HEK293 (cell line): ENCODE measurements around the gene ACSF2.

Source experiments
- CTCF ChIA-PET: fragments of 350-600 bp; formaldehyde crosslinking; extraction: SDS; loops from one replicate; lab custom pipeline; 2021; ENCODE audit warnings: antibody characterized with exemption; lab: Yijun Ruan, JAX
- POLR2A ChIA-PET: fragments of 300-600 bp; formaldehyde crosslinking; extraction: SDS; loops from one replicate; lab custom pipeline; 2020; ENCODE audit warnings: antibody characterized with exemption, inconsistent platforms; lab: Yijun Ruan, JAX
- H3K27ac ChIP-seq: fragments of 200-500 bp; sonication (Bioruptor generic); 2 replicates; pipeline ENCODE4 v1.5.1; 2014; ENCODE audit warnings: low read depth, low read length, control low read depth, inconsistent platforms; ENCODE audit errors: extremely low read depth
- H3K36me3 ChIP-seq, 2 experiments: fragments of 200-500 bp in 1 of 2; sonication (Bioruptor generic) in 1 of 2; 1 replicate in 1 of 2; 2 replicates in 1 of 2; pipeline ENCODE4 v1.5.1; 2014 to 2017; ENCODE audit warnings: inconsistent platforms in 2 of 2, low read length in 2 of 2; ENCODE audit not compliant: control insufficient read depth in 2 of 2, insufficient read depth in 1 of 2
- H3K4me1 ChIP-seq: fragments of 200-500 bp; sonication (Bioruptor generic); 2 replicates; pipeline ENCODE4 v1.5.1; 2014; ENCODE audit warnings: mild to moderate bottlenecking, low read length, inconsistent platforms; ENCODE audit not compliant: control insufficient read depth, insufficient read depth
- H3K4me3 ChIP-seq: 2 replicates; pipeline ENCODE4 v1.5.1; 2011; ENCODE audit warnings: low read depth, mild to moderate bottlenecking, control low read depth, low read length, moderate library complexity
- H3K9me3 ChIP-seq: fragments of 200-500 bp; sonication (Bioruptor generic); 2 replicates; pipeline ENCODE4 v1.5.1; 2014; ENCODE audit warnings: low read depth, low read length, inconsistent platforms; ENCODE audit not compliant: control insufficient read depth, insufficient read depth
- ATF2 ChIP-seq: fragments of 450-650 bp; formaldehyde crosslinking; IDR thresholded peaks from 2 replicates; pipeline ENCODE4 v1.5.1; 2016; ENCODE audit warnings: missing biosample characterization, missing genetic modification characterization, low read depth
- KLF8 ChIP-seq: fragments of 450-650 bp; formaldehyde crosslinking; IDR thresholded peaks from 2 replicates; pipeline ENCODE4 v1.5.1; 2016; ENCODE audit warnings: missing biosample characterization, missing genetic modification characterization
- PRDM10 ChIP-seq: fragments of 450-650 bp; formaldehyde crosslinking; IDR thresholded peaks from 2 replicates; pipeline ENCODE4 v1.5.1; 2016; ENCODE audit warnings: missing biosample characterization, missing genetic modification characterization
- SP3 ChIP-seq: fragments of 450-650 bp; formaldehyde crosslinking; IDR thresholded peaks from 2 replicates; pipeline ENCODE4 v1.5.1; 2016; ENCODE audit warnings: missing biosample characterization, missing genetic modification characterization
- ZFP69B ChIP-seq: fragments of 450-650 bp; formaldehyde crosslinking; IDR thresholded peaks from 2 replicates; pipeline ENCODE4 v1.5.1; 2016; ENCODE audit warnings: missing biosample characterization, missing genetic modification characterization
- ZNF114 ChIP-seq: fragments of 450-650 bp; formaldehyde crosslinking; IDR thresholded peaks from 2 replicates; pipeline ENCODE4 v1.5.0; 2017; ENCODE audit warnings: missing biosample characterization, missing genetic modification characterization
- ZNF18 ChIP-seq: fragments of 450-650 bp; formaldehyde crosslinking; IDR thresholded peaks from 2 replicates; pipeline ENCODE4 v1.5.1; 2016; ENCODE audit warnings: missing biosample characterization, missing genetic modification characterization
- ZNF335 ChIP-seq: fragments of 450-650 bp; formaldehyde crosslinking; conservative IDR thresholded peaks from 2 replicates; pipeline ENCODE4 v1.5.1; 2016; ENCODE audit warnings: missing biosample characterization, missing genetic modification characterization
- ZNF341 ChIP-seq: fragments of 450-650 bp; formaldehyde crosslinking; IDR thresholded peaks from 2 replicates; pipeline ENCODE4; 2016; ENCODE audit warnings: low read depth, missing biosample characterization, missing genetic modification characterization
- ZNF426 ChIP-seq: fragments of 450-650 bp; formaldehyde crosslinking; IDR thresholded peaks from 2 replicates; pipeline ENCODE4 v1.5.1; 2017; ENCODE audit warnings: missing biosample characterization, missing genetic modification characterization, mild to moderate bottlenecking, inconsistent platforms, moderate library complexity
- ZNF488 ChIP-seq: fragments of 450-650 bp; formaldehyde crosslinking; IDR thresholded peaks from 2 replicates; pipeline ENCODE4 v1.5.1; 2016; ENCODE audit warnings: missing biosample characterization, missing genetic modification characterization
- ZNF501 ChIP-seq: fragments of 450-650 bp; formaldehyde crosslinking; IDR thresholded peaks from 2 replicates; pipeline ENCODE4 v1.5.1; 2016; ENCODE audit warnings: missing biosample characterization, missing genetic modification characterization
- ZNF518A ChIP-seq: fragments of 450-650 bp; formaldehyde crosslinking; conservative IDR thresholded peaks from 2 replicates; pipeline ENCODE4 v1.5.1; 2016; ENCODE audit warnings: low read depth, missing biosample characterization, missing genetic modification characterization
- ZNF571 ChIP-seq: fragments of 450-650 bp; formaldehyde crosslinking; IDR thresholded peaks from 2 replicates; pipeline ENCODE4 v1.5.0; 2017; ENCODE audit warnings: missing biosample characterization, missing genetic modification characterization
- ZNF621 ChIP-seq: fragments of 450-650 bp; formaldehyde crosslinking; IDR thresholded peaks from 2 replicates; pipeline ENCODE4 v1.5.1; 2017; ENCODE audit warnings: missing biosample characterization, missing genetic modification characterization
- ZNF623 ChIP-seq: fragments of 450-650 bp; formaldehyde crosslinking; IDR thresholded peaks from 2 replicates; pipeline ENCODE4 v1.5.1; 2016; ENCODE audit warnings: missing biosample characterization, missing genetic modification characterization
- ZNF624 ChIP-seq: fragments of 450-650 bp; formaldehyde crosslinking; IDR thresholded peaks from 2 replicates; pipeline ENCODE4 v1.5.1; 2017; ENCODE audit warnings: missing biosample characterization, missing genetic modification characterization
- ZNF701 ChIP-seq: fragments of 450-650 bp; formaldehyde crosslinking; IDR thresholded peaks from 2 replicates; pipeline ENCODE4 v1.5.1; 2016; ENCODE audit warnings: missing biosample characterization, missing genetic modification characterization
- ZNF837 ChIP-seq: fragments of 450-650 bp; formaldehyde crosslinking; IDR thresholded peaks from 2 replicates; pipeline ENCODE4 v1.5.1; 2016; ENCODE audit warnings: missing biosample characterization, missing genetic modification characterization
- ZSCAN16 ChIP-seq: fragments of 450-650 bp; formaldehyde crosslinking; IDR thresholded peaks from 2 replicates; pipeline ENCODE4 v1.5.1; 2016; ENCODE audit warnings: missing biosample characterization, missing genetic modification characterization
- ZXDB ChIP-seq: fragments of 450-650 bp; formaldehyde crosslinking; IDR thresholded peaks from 2 replicates; pipeline ENCODE4 v1.5.1; 2016; ENCODE audit warnings: missing biosample characterization, missing genetic modification characterization

ACSF2 gene

GRCh38 chr17:50487213-50488096 is 61.4 kb downstream of the ACSF2 start:
- POLR2A ChIA-PET = interaction anchor here (1.1 kb wide), 2 partner anchors 17 to 91 kb away, joined by 3 to 4 read pairs; partner anchors contain the start of gene LRRC59
- Histone ChIP-seq H3K27ac (no peak overlapping the region), H3K4me3 (no peak overlapping the region)
- TF ChIP-seq ZNF837 (tag by site-specific recombination) = no peak
- TF ChIP-seq ZNF341 (tag by site-specific recombination) = no peak
- no peak for TF ChIP-seq ZXDB (tag by site-specific recombination)
- no peak for TF ChIP-seq SP3 (tag by site-specific recombination)
- TF ChIP-seq ZNF623 = no peak
- no peak for TF ChIP-seq ZNF18 (tag by site-specific recombination)
- TF ChIP-seq ZNF335 = no peak
- TF ChIP-seq ZNF624 (tag by site-specific recombination) = no peak
- TF ChIP-seq, all 188 proteins: peak for 0
- Histone ChIP-seq H3K36me3 (peaks cover 18 to 33% of the 10 kb centered on the region in 2 experiments), H3K9me3 (no peaks in the 10 kb centered on the region), H3K4me1 (no peaks in the 10 kb centered on the region)
- CTCF ChIA-PET = interaction anchor here (0.5 to 10.0 kb wide), 3 partner anchors 9 to 143 kb away, joined by 3 to 95 read pairs (median 4); no protein-coding TSS in a partner anchor

GRCh38 chr17:50488880-50489279 is 62.9 kb downstream of the ACSF2 start:
- H3K4me1 ChIP-seq = 0 out of 2 replicates have a peak, but pooled peaks cover 3% of the 10 kb centered on the region
- CTCF ChIA-PET = interaction anchor here (0.6 to 10.0 kb wide), 3 partner anchors 12 to 126 kb away, joined by 4 to 95 read pairs (median 5); partner anchors contain the start of gene EME1
- H3K27ac ChIP-seq = no peak overlapping the region
- no peak overlapping the region for H3K4me3 ChIP-seq
- H3K9me3 ChIP-seq = no peaks in the 10 kb centered on the region
- POLR2A ChIA-PET = no interaction called here
- TF ChIP-seq ZNF426 (no peak), ZNF501 (no peak), PRDM10 (tag by site-specific recombination) (no peak), ATF2 (no peak), KLF8 (tag by site-specific recombination) (no peak), ZNF701 (tag by site-specific recombination) (no peak), ZNF114 (tag by site-specific recombination) (no peak), ZNF518A (tag by site-specific recombination) (no peak), ZSCAN16 (tag by site-specific recombination) (no peak), ZFP69B (no peak), ZNF571 (no peak), ZNF621 (tag by site-specific recombination) (no peak), ZNF488 (tag by site-specific recombination) (no peak)
- peaks cover 7 to 25% of the 10 kb centered on the region in 2 experiments for H3K36me3 ChIP-seq
